ENCODE results near the gene FLYWCH2.

The FLYWCH2 gene

GRCh38 chr16:2882650-2883457, at the start of gene FLYWCH2:
TSS of gene FLYWCH2 (plus strand) at chr16:2883215. CDS start at chr16:2896450, 13,235 bp downstream.
- Mint-ChIP-seq H3K4me1 (ENCODE audit: low read depth) (peaks cover 11% of the 10 kb centered on the region), H3K9me3 (ENCODE audit: low read depth) (no peaks in the 10 kb centered on the region), H3K27me3 (no peaks in the 10 kb centered on the region), H3K27ac (peak within 1 kb of the TSS; percentile 88), H3K36me3 (no peaks in the 10 kb centered on the region), H3K4me3 (peak within 1 kb of the TSS; percentile 91)

- H3K9me3 Mint-ChIP-seq (ENCODE audit: low read depth): no peaks in the 10 kb centered on the region
- no peak overlapping the region for H3K27ac Mint-ChIP-seq
- H3K4me1 Mint-ChIP-seq (ENCODE audit: low read depth): peaks cover 7% of the 10 kb centered on the region
- H3K27me3 Mint-ChIP-seq: peaks cover 5% of the 10 kb centered on the region
- no peaks in the 10 kb centered on the region for H3K36me3 Mint-ChIP-seq
- H3K4me3 Mint-ChIP-seq: no peak overlapping the region
These were observed 49.2 kb upstream of the FLYWCH2 start for GRCh38 chr16:2833776-2834175.

GRCh38 chr16:2834968-2835367, 48.0 kb upstream of the FLYWCH2 start:
- Mint-ChIP-seq H3K4me3 (no peak overlapping the region), H3K27ac (no peak overlapping the region)

GRCh38 chr16:2835638-2836493, 47.1 kb upstream of the FLYWCH2 start:
- Mint-ChIP-seq H3K27ac (no peak overlapping the region), H3K4me1 (ENCODE audit: low read depth) (peaks cover 23% of the 10 kb centered on the region), H3K9me3 (ENCODE audit: low read depth) (no peaks in the 10 kb centered on the region), H3K36me3 (no peaks in the 10 kb centered on the region), H3K4me3 (no peak overlapping the region), H3K27me3 (peaks cover 4% of the 10 kb centered on the region)

More at GRCh38 chr16:2834968-2835367, 48.0 kb upstream of the FLYWCH2 start:
- no peaks in the 10 kb centered on the region for H3K9me3 Mint-ChIP-seq (ENCODE audit: low read depth)
- peaks cover 19% of the 10 kb centered on the region for H3K4me1 Mint-ChIP-seq (ENCODE audit: low read depth)
- H3K36me3 Mint-ChIP-seq: no peaks in the 10 kb centered on the region
- H3K27me3 Mint-ChIP-seq: peaks cover 5% of the 10 kb centered on the region

GRCh38 chr16:2836646-2837508, 46.1 kb upstream of the FLYWCH2 start:
- Mint-ChIP-seq H3K27me3 (peaks cover 2% of the 10 kb centered on the region), H3K4me3 (no peak overlapping the region), H3K27ac (no peak overlapping the region), H3K36me3 (no peaks in the 10 kb centered on the region), H3K9me3 (ENCODE audit: low read depth) (no peaks in the 10 kb centered on the region), H3K4me1 (ENCODE audit: low read depth) (peaks cover 28% of the 10 kb centered on the region)

- peaks cover 40% of the 10 kb centered on the region for H3K4me1 Mint-ChIP-seq (ENCODE audit: low read depth)
- H3K9me3 Mint-ChIP-seq (ENCODE audit: low read depth): no peaks in the 10 kb centered on the region
- no peak overlapping the region for H3K4me3 Mint-ChIP-seq
- H3K36me3 Mint-ChIP-seq: no peaks in the 10 kb centered on the region
- H3K27me3 Mint-ChIP-seq: no peaks in the 10 kb centered on the region
- H3K27ac Mint-ChIP-seq: peak overlapping the region; percentile 22
These were observed 44.1 kb upstream of the FLYWCH2 start for GRCh38 chr16:2838928-2839327.

- Mint-ChIP-seq H3K27me3 (no peaks in the 10 kb centered on the region), H3K9me3 (ENCODE audit: low read depth) (no peaks in the 10 kb centered on the region), H3K4me3 (no peak overlapping the region), H3K27ac (no peak overlapping the region), H3K36me3 (no peaks in the 10 kb centered on the region), H3K4me1 (ENCODE audit: low read depth) (peaks cover 40% of the 10 kb centered on the region)
These were observed 43.2 kb upstream of the FLYWCH2 start for GRCh38 chr16:2839650-2840450.

GRCh38 chr16:2840914-2841313, 42.1 kb upstream of the FLYWCH2 start:
- no peaks in the 10 kb centered on the region for H3K27me3 Mint-ChIP-seq
- H3K9me3 Mint-ChIP-seq (ENCODE audit: low read depth): no peaks in the 10 kb centered on the region
- H3K36me3 Mint-ChIP-seq: no peaks in the 10 kb centered on the region
- peaks cover 41% of the 10 kb centered on the region for H3K4me1 Mint-ChIP-seq (ENCODE audit: low read depth)
- no peak overlapping the region for H3K4me3 Mint-ChIP-seq
- no peak overlapping the region for H3K27ac Mint-ChIP-seq

- Mint-ChIP-seq H3K9me3 (ENCODE audit: low read depth) (no peaks in the 10 kb centered on the region), H3K36me3 (no peaks in the 10 kb centered on the region), H3K27ac (peak overlapping the region; percentile 95), H3K4me1 (ENCODE audit: low read depth) (peaks cover 49% of the 10 kb centered on the region), H3K27me3 (no peaks in the 10 kb centered on the region), H3K4me3 (peak overlapping the region; percentile 84)
These were observed 41.2 kb upstream of the FLYWCH2 start for GRCh38 chr16:2841606-2842339.

GRCh38 chr16:2842340-2843000, 40.5 kb upstream of the FLYWCH2 start:
- Mint-ChIP-seq H3K4me3 (peak overlapping the region; percentile 84), H3K27ac (peak overlapping the region; percentile 95), H3K36me3 (no peaks in the 10 kb centered on the region), H3K27me3 (no peaks in the 10 kb centered on the region), H3K9me3 (ENCODE audit: low read depth) (no peaks in the 10 kb centered on the region), H3K4me1 (ENCODE audit: low read depth) (peaks cover 55% of the 10 kb centered on the region)

GRCh38 chr16:2843526-2843925, 39.5 kb upstream of the FLYWCH2 start:
- Mint-ChIP-seq H3K9me3 (ENCODE audit: low read depth) (no peaks in the 10 kb centered on the region), H3K27ac (no peak overlapping the region), H3K36me3 (no peaks in the 10 kb centered on the region), H3K4me1 (ENCODE audit: low read depth) (peaks cover 49% of the 10 kb centered on the region), H3K27me3 (no peaks in the 10 kb centered on the region), H3K4me3 (no peak overlapping the region)

GRCh38 chr16:2845116-2845515, 37.9 kb upstream of the FLYWCH2 start:
- Mint-ChIP-seq H3K27me3 (no peaks in the 10 kb centered on the region), H3K4me1 (ENCODE audit: low read depth) (peaks cover 34% of the 10 kb centered on the region), H3K27ac (no peak overlapping the region), H3K9me3 (ENCODE audit: low read depth) (no peaks in the 10 kb centered on the region), H3K4me3 (no peak overlapping the region), H3K36me3 (peaks cover 2% of the 10 kb centered on the region)

All from activated naive CD8-positive, alpha-beta T cell (primary cell).